GM12892 (cell line): ENCODE measurements around the gene SLC26A5.

Source experiments
- POLR2A ChIP-seq: IDR thresholded peaks from 2 replicates; pipeline ENCODE4 v1.6.1; 2011; ENCODE audit warnings: low read depth, low read length, control low read depth
- POLR2AphosphoS5 ChIP-seq: IDR thresholded peaks from 2 replicates; pipeline ENCODE4 v1.6.1; 2011; ENCODE audit warnings: low read depth, low read length, control low read depth
- TAF1 ChIP-seq: IDR thresholded peaks from 2 replicates; pipeline ENCODE4 v1.6.1; 2011; ENCODE audit warnings: low read depth, mild to moderate bottlenecking, control low read depth, low read length, borderline replicate concordance

GRCh38 chr7:103487419-103487818, 41.4 kb upstream of the SLC26A5 start:
- TF ChIP-seq POLR2AphosphoS5 (no peak), POLR2A (no peak), TAF1 (no peak)
